H9 (cell line): ENCODE measurements around the gene CENPM. TPM values are rescaled to one million over a fixed set of nuclear protein-coding genes. Genes with fewer than 3 reads are reported as not detected.
A peak's percentile ranks its signal among the peaks of the same experiment; 100 is the strongest.

Experiments used
- DNase-seq: peaks from one replicate; pipeline ENCODE4 v3.0.0-alpha.2; 2017
- H2AFZ ChIP-seq: one replicate; pipeline ENCODE4 v1.6.1; 2013; ENCODE audit warnings: mild to moderate bottlenecking, low read length, control low read depth, moderate library complexity
- H2AK5ac ChIP-seq: 2 replicates; pipeline ENCODE4 v1.6.1; 2013; ENCODE audit warnings: low read length, control low read depth, mixed read lengths; ENCODE audit not compliant: insufficient read length
- H2BK120ac ChIP-seq: one replicate; pipeline ENCODE4 v1.6.1; 2013; ENCODE audit warnings: low read depth, mild to moderate bottlenecking, low read length, control low read depth, inconsistent platforms; ENCODE audit not compliant: poor library complexity, severe bottlenecking
- H2BK12ac ChIP-seq: 2 replicates; pipeline ENCODE4 v1.6.1; 2013; ENCODE audit warnings: low read length, control low read depth, mixed read lengths, low read depth; ENCODE audit not compliant: insufficient read length
- H2BK15ac ChIP-seq: 2 replicates; pipeline ENCODE4 v1.6.1; 2013; ENCODE audit warnings: low read depth, low read length, control low read depth
- H2BK20ac ChIP-seq: one replicate; pipeline ENCODE4 v1.6.1; 2013; ENCODE audit warnings: low read depth, mild to moderate bottlenecking, low read length, control low read depth, inconsistent platforms; ENCODE audit not compliant: poor library complexity, severe bottlenecking
- H2BK5ac ChIP-seq: 2 replicates; pipeline ENCODE4 v1.6.1; 2013; ENCODE audit warnings: low read length, control low read depth, mixed read lengths; ENCODE audit not compliant: insufficient read length
- H3K14ac ChIP-seq: 2 replicates; pipeline ENCODE4 v1.6.1; 2013; ENCODE audit warnings: low read length, control low read depth; ENCODE audit not compliant: insufficient read depth
- H3K18ac ChIP-seq: 2 replicates; pipeline ENCODE4 v1.6.1; 2013; ENCODE audit warnings: low read depth, mild to moderate bottlenecking, mixed read lengths, low read length, control low read depth; ENCODE audit not compliant: insufficient read length
- H3K23ac ChIP-seq: 2 replicates; pipeline ENCODE4 v1.6.1; 2013; ENCODE audit warnings: low read length, control low read depth, mixed read lengths, low read depth; ENCODE audit not compliant: insufficient read length
- H3K23me2 ChIP-seq: 2 replicates; pipeline ENCODE4 v1.6.1; 2013; ENCODE audit warnings: low read depth, mild to moderate bottlenecking, mixed read lengths, low read length, control low read depth; ENCODE audit not compliant: insufficient read length, poor library complexity, severe bottlenecking
- H3K27ac ChIP-seq: 2 replicates; pipeline ENCODE4 v1.5.1; 2013; ENCODE audit warnings: low read length, control low read depth, mixed read lengths, low read depth; ENCODE audit not compliant: insufficient read length
- H3K27me3 ChIP-seq: 2 replicates; pipeline ENCODE4 v1.6.1; 2013; ENCODE audit warnings: low read length, control low read depth, inconsistent platforms; ENCODE audit not compliant: insufficient read depth
- H3K4ac ChIP-seq: 2 replicates; pipeline ENCODE4 v1.6.1; 2013; ENCODE audit warnings: low read depth, mild to moderate bottlenecking, control low read depth, inconsistent platforms, low read length, moderate library complexity
- H3K4me1 ChIP-seq: 2 replicates; pipeline ENCODE4 v1.6.1; 2013; ENCODE audit warnings: low read length, control low read depth, inconsistent platforms; ENCODE audit not compliant: insufficient read depth
- H3K4me2 ChIP-seq: 2 replicates; pipeline ENCODE4 v1.6.1; 2013; ENCODE audit warnings: low read length, control low read depth, mixed read lengths; ENCODE audit not compliant: insufficient read length, insufficient read depth
- H3K56ac ChIP-seq: 2 replicates; pipeline ENCODE4 v1.6.1; 2013; ENCODE audit warnings: low read depth, mild to moderate bottlenecking, mixed read lengths, low read length, control low read depth; ENCODE audit not compliant: insufficient read length
- H3K79me1 ChIP-seq: 2 replicates; pipeline ENCODE4 v1.6.1; 2013; ENCODE audit warnings: low read depth, mild to moderate bottlenecking, moderate library complexity, low read length, control low read depth, inconsistent platforms; ENCODE audit not compliant: insufficient read depth, poor library complexity, severe bottlenecking
- H3K79me2 ChIP-seq: 2 replicates; pipeline ENCODE4 v1.6.1; 2013; ENCODE audit warnings: low read length, control low read depth, inconsistent platforms; ENCODE audit not compliant: insufficient read depth
- H3K9ac ChIP-seq: 2 replicates; pipeline ENCODE4 v1.6.1; 2013; ENCODE audit warnings: low read length, control low read depth, mixed read lengths; ENCODE audit not compliant: insufficient read length; ENCODE audit errors: extremely low read depth
- H3K9me3 ChIP-seq: one replicate; pipeline ENCODE4 v1.6.1; 2013; ENCODE audit warnings: low read depth, low read length, inconsistent platforms; ENCODE audit not compliant: control insufficient read depth
- H3T11ph ChIP-seq: one replicate; pipeline ENCODE4 v1.6.1; 2013; ENCODE audit warnings: mild to moderate bottlenecking, low read length, control low read depth, inconsistent platforms
- H4K20me1 ChIP-seq: one replicate; pipeline ENCODE4 v1.6.1; 2013; ENCODE audit not compliant: control insufficient read depth, insufficient read length, insufficient read depth
- H4K5ac ChIP-seq: 2 replicates; pipeline ENCODE4 v1.6.1; 2013; ENCODE audit warnings: low read depth, mild to moderate bottlenecking, mixed read lengths, low read length, control low read depth; ENCODE audit not compliant: insufficient read length
- H4K8ac ChIP-seq: replicated peaks from 2 replicates; pipeline ENCODE4 v1.6.1; 2013; ENCODE audit warnings: low read length, control low read depth, mixed read lengths, low read depth; ENCODE audit not compliant: insufficient read length
- H4K91ac ChIP-seq: 2 replicates; pipeline ENCODE4 v1.6.1; 2013; ENCODE audit warnings: low read depth, mild to moderate bottlenecking, moderate library complexity, mixed read lengths, low read length, control low read depth; ENCODE audit not compliant: insufficient read length
- H3K27ac Mint-ChIP-seq, 3 experiments: 2 replicates in 2 of 3; 3 replicates in 1 of 3; pipeline ENCODE4 v1.8.0; 2020 to 2021; ENCODE audit warnings: mixed read lengths in 3 of 3, mild to moderate bottlenecking in 1 of 3, moderate library complexity in 1 of 3
- H3K27me3 Mint-ChIP-seq: 2 replicates; pipeline ENCODE4 v1.8.0; 2021; ENCODE audit warnings: low read depth, mild to moderate bottlenecking, moderate library complexity, mixed read lengths
- H3K36me3 Mint-ChIP-seq, 3 experiments: 2 replicates in 2 of 3; 3 replicates in 1 of 3; pipeline ENCODE4 v1.8.0; 2020 to 2021; ENCODE audit warnings: low read depth in 3 of 3, mixed read lengths in 3 of 3; ENCODE audit not compliant: insufficient read depth in 1 of 3
- H3K4me1 Mint-ChIP-seq, 2 experiments: 2 replicates each; pipeline ENCODE4 v1.8.0; 2020; ENCODE audit warnings: mixed read lengths in 2 of 2
- H3K4me3 Mint-ChIP-seq, 2 experiments: 2 replicates in 1 of 2; 3 replicates in 1 of 2; pipeline ENCODE4 v1.8.0; 2020 to 2021; ENCODE audit warnings: mild to moderate bottlenecking in 2 of 2, mixed read lengths in 2 of 2, moderate library complexity in 1 of 2
- H3K9me3 Mint-ChIP-seq, 2 experiments: 2 replicates in 1 of 2; 3 replicates in 1 of 2; pipeline ENCODE4 v1.8.0; 2020; ENCODE audit warnings: mild to moderate bottlenecking in 2 of 2, mixed read lengths in 2 of 2, moderate library complexity in 1 of 2
- WGBS: extraction: QIAGEN DNeasy Blood & Tissue Kit; methylation state at CpG from one replicate; pipeline ENCODE4 v1.1.7; 2013; ENCODE audit warnings: missing lambda C conversion rate, low lambda C conversion rate, mixed read lengths; ENCODE audit not compliant: insufficient read length; ENCODE audit errors: extremely low coverage; 5-methylcytosine and 5-hydroxymethylcytosine counted together
- total RNA-seq: library from RNA; stranded (reverse); gene quantifications from 2 replicates; pipeline ENCODE4 v1.2.1, GENCODE V29; 2021
- TF ChIP-seq, protein P1 (sequence below): fragments of 200-600 bp; sonication (generic); conservative IDR thresholded peaks from 3 replicates; pipeline ENCODE4 v1.8.0; 2021; ENCODE audit warnings: antibody characterized with exemption, mild to moderate bottlenecking

Gene CENPM
- total RNA-seq, 1 experiment from 2014 or later: 36.5 TPM

DNA sequence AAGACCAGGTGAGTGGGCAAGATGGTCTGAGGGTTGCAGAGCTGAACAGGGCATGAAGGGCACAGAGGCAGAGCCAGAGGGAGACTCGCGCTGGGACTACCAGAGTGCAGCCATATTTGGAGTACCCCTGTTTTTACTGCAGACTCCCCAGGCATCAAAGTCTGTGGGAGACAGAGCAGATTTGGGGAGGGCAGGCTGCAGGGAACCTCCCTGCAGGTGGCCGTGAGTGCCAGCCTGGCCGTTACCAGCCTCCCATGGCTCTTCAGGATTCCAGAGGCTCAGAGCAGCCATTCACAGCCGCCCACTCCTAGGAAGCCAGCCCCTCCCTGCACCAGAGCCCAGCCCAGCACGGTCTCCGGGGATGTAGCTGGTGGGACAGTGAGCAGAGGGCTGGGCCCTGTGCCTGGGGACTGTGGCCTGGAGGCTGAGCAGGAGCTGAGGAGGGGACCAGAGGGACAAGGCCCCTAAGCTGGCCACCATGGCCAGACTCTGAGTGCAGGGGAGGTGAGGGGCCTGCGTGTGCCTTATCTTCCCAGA lies 22.2 kb upstream of the CENPM start, which contains the start of gene SEPTIN3:
Gene SEPTIN3 (plus strand): TSS at position 334 of the 537 bp plus-strand sequence. CDS start 2,050 bp downstream, outside the sequence.
- H3K9me3 Mint-ChIP-seq: peaks cover 4 to 5% of the 10 kb centered on the region in 2 experiments; a peak in 4 of 5 replicates

More for the DNA sequence above, 22.2 kb upstream of the CENPM start, which contains the start of gene SEPTIN3:
- H2AFZ ChIP-seq: no peak within 1 kb of the TSS
- no peak for DNase-seq
- peaks cover 2% of the 10 kb centered on the region; the same call in 1 of the 2 replicates for H3K4me1 ChIP-seq
- no peak within 1 kb of the TSS for H3K56ac ChIP-seq
- no peak within 1 kb of the TSS for H3K27ac ChIP-seq
- no peak within 1 kb of the TSS for H3K4ac ChIP-seq
- H2BK15ac ChIP-seq: no peak within 1 kb of the TSS
- no peak within 1 kb of the TSS for H2BK5ac ChIP-seq
- no peak within 1 kb of the TSS for H3T11ph ChIP-seq
- Mint-ChIP-seq H3K4me1 (peaks cover 24 to 31% of the 10 kb centered on the region in 2 experiments), H3K4me3 (peak within 1 kb of the TSS in 1 of 2 experiments; percentile 23; a peak in 1 of 5 replicates), H3K27me3 (peaks cover 47% of the 10 kb centered on the region), H3K36me3 (peaks cover 2 to 3% (median 3%) of the 10 kb centered on the region in 3 experiments; a peak in 2 of 7 replicates), H3K27ac (peak within 1 kb of the TSS in 2 of 3 experiments; percentile 48 to 73; a peak in 2 of 7 replicates)
- H3K14ac ChIP-seq: no peak within 1 kb of the TSS; the same call in 1 of the 2 replicates
- no peak within 1 kb of the TSS for H2BK12ac ChIP-seq
- H4K20me1 ChIP-seq: no peaks in the 10 kb centered on the region
- WGBS: no CpG with 5 or more reads among the region's 8 CpGs
- no peaks in the 10 kb centered on the region for H3K23me2 ChIP-seq
- no peak within 1 kb of the TSS for H3K4me2 ChIP-seq
- no peak within 1 kb of the TSS for H2BK20ac ChIP-seq
- no peak within 1 kb of the TSS for H3K18ac ChIP-seq
- no peak within 1 kb of the TSS for H4K91ac ChIP-seq
- H2AK5ac ChIP-seq: no peak within 1 kb of the TSS
- H3K23ac ChIP-seq: no peak within 1 kb of the TSS
- no peaks in the 10 kb centered on the region for H3K79me2 ChIP-seq
- H4K8ac ChIP-seq: no peak within 1 kb of the TSS
- TF ChIP-seq, protein P1, sequence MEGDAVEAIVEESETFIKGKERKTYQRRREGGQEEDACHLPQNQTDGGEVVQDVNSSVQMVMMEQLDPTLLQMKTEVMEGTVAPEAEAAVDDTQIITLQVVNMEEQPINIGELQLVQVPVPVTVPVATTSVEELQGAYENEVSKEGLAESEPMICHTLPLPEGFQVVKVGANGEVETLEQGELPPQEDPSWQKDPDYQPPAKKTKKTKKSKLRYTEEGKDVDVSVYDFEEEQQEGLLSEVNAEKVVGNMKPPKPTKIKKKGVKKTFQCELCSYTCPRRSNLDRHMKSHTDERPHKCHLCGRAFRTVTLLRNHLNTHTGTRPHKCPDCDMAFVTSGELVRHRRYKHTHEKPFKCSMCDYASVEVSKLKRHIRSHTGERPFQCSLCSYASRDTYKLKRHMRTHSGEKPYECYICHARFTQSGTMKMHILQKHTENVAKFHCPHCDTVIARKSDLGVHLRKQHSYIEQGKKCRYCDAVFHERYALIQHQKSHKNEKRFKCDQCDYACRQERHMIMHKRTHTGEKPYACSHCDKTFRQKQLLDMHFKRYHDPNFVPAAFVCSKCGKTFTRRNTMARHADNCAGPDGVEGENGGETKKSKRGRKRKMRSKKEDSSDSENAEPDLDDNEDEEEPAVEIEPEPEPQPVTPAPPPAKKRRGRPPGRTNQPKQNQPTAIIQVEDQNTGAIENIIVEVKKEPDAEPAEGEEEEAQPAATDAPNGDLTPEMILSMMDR: no peak
- H3K9me3 ChIP-seq: no peaks in the 10 kb centered on the region
- no peak within 1 kb of the TSS for H3K9ac ChIP-seq
- H3K79me1 ChIP-seq: no peaks in the 10 kb centered on the region
- no peak within 1 kb of the TSS for H2BK120ac ChIP-seq
- H3K27me3 ChIP-seq: no peaks in the 10 kb centered on the region; the same call in 1 of the 2 replicates
- no peak within 1 kb of the TSS for H4K5ac ChIP-seq
